ENCODE data around the gene FOLH1. TPM values are rescaled to one million over a fixed set of nuclear protein-coding genes. Genes with fewer than 3 reads are reported as not detected.
A peak's percentile ranks its signal among the peaks of the same experiment; 100 is the strongest.
"Not testable (repeated sequence)": the region's sequence is repeated elsewhere in the genome, so short reads cannot be mapped to it uniquely, and the experiment has no call there.

The FOLH1 gene
- not detected in 2 replicates for total RNA-seq
- long read RNA-seq = 0 reads

- no peaks in the 10 kb centered on the region for H3K4me1 Mint-ChIP-seq (ENCODE audit: low read depth)
- DNase-seq (ENCODE audit: low spot score, unreplicated experiment) = no peak
- H3K9me3 Mint-ChIP-seq (ENCODE audit: low read depth) = peaks cover 13% of the 10 kb centered on the region
- TF ChIP-seq, protein P1, sequence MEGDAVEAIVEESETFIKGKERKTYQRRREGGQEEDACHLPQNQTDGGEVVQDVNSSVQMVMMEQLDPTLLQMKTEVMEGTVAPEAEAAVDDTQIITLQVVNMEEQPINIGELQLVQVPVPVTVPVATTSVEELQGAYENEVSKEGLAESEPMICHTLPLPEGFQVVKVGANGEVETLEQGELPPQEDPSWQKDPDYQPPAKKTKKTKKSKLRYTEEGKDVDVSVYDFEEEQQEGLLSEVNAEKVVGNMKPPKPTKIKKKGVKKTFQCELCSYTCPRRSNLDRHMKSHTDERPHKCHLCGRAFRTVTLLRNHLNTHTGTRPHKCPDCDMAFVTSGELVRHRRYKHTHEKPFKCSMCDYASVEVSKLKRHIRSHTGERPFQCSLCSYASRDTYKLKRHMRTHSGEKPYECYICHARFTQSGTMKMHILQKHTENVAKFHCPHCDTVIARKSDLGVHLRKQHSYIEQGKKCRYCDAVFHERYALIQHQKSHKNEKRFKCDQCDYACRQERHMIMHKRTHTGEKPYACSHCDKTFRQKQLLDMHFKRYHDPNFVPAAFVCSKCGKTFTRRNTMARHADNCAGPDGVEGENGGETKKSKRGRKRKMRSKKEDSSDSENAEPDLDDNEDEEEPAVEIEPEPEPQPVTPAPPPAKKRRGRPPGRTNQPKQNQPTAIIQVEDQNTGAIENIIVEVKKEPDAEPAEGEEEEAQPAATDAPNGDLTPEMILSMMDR (IDR thresholded peaks at IDR 0.05; ENCODE audit: unreplicated experiment) = no peak
- H3K36me3 Mint-ChIP-seq (ENCODE audit: insufficient read depth) = peaks cover 1% of the 10 kb centered on the region
- no peak within 1 kb of the TSS for H3K27ac Mint-ChIP-seq
- H3K27me3 Mint-ChIP-seq = peaks cover 3% of the 10 kb centered on the region
- H3K4me3 Mint-ChIP-seq (ENCODE audit: low read depth) = peak within 1 kb of the TSS; percentile 42
These were observed at the start of gene FOLH1 for GRCh38 chr11:49208006-49208721. TSS of gene FOLH1 (minus strand) at chr11:49208602. CDS start at chr11:49208409, 193 bp downstream.

DNA sequence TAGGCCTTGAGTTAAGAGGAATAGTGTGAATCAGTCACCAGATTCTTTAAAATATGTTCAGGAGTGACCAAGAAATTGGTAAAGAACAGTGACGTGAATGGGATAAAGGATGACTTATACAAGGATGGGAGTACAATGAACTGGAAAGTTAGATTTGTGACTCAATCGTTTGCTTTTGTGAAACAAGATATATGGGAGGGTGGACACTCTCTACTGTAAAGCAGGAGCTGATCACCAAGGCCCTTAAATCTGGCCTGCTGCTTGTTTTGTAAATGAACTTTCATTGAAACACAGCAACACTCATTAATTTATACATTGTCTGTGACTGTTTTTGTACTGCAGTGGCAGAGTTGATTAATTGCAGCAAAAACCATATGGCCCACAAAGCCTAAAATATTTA is 46.7 kb upstream of the FOLH1 start:
- H3K9me3 Mint-ChIP-seq (ENCODE audit: low read depth); H3K27me3 Mint-ChIP-seq; H3K4me3 Mint-ChIP-seq (ENCODE audit: low read depth); H3K4me1 Mint-ChIP-seq (ENCODE audit: low read depth); H3K36me3 Mint-ChIP-seq (ENCODE audit: insufficient read depth); H3K27ac Mint-ChIP-seq; DNase-seq (ENCODE audit: low spot score, unreplicated experiment): not testable (repeated sequence)

GRCh38 chr11:49251212-49251611 is 42.8 kb upstream of the FOLH1 start:
- H3K4me3 Mint-ChIP-seq (ENCODE audit: low read depth); H3K27me3 Mint-ChIP-seq; H3K27ac Mint-ChIP-seq; H3K9me3 Mint-ChIP-seq (ENCODE audit: low read depth); H3K36me3 Mint-ChIP-seq (ENCODE audit: insufficient read depth); DNase-seq (ENCODE audit: low spot score, unreplicated experiment); H3K4me1 Mint-ChIP-seq (ENCODE audit: low read depth): not testable (repeated sequence)

DNA sequence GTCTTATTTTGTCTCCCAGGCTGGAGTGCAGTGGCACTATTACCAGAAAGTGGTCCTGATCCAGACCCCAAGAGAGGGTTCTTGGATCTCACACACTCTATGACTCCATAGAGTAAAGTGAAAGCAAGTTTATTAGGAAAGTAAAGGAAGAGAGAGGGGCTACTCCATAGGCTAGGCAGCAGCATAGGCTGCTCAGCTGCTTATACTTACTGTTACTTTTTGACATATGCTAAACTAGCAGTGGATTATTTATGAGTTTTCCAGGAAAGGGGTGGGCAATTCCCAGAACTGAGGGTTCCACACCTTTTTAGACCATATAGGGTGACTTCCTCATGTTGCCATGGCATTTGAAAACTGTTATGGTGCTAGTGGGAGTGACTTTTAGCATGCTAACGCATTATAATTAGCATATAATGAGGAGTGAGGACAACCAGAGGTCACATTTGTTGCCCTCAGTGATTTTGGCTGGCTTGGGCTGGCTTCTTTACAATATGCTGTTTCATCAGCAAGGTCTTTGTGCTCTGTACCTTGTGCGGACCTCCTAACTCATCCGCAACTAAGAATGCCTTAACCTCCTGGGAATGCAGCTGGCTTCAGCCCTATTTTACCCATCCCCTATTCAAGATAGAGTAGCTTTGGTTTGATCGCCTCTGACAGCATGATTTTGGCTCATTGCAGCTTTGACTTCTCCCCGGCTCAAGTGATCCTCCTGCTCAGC is 42.2 kb upstream of the FOLH1 start:
- not testable (repeated sequence) for H3K9me3 Mint-ChIP-seq (ENCODE audit: low read depth); H3K36me3 Mint-ChIP-seq (ENCODE audit: insufficient read depth); H3K27me3 Mint-ChIP-seq; H3K27ac Mint-ChIP-seq; DNase-seq (ENCODE audit: low spot score, unreplicated experiment); H3K4me1 Mint-ChIP-seq (ENCODE audit: low read depth); H3K4me3 Mint-ChIP-seq (ENCODE audit: low read depth)

DNA sequence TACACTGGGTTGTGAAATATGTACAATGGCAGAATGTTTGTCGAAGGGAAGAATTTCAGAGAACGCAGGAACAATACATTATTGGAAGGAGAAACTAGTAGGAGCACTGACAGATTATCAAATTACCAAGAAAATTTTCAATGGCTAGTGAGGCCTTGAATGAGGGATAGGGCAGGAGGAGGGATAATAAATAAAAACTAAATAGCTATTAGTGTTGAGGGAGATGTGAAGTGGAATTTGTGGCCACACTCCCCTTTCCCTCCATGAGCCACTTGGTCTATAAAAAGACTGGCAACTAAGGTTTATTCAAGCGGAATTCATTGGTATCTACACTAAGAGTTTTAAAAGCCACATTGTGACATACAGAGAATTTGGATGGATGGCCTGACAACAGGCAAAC is 41.0 kb upstream of the FOLH1 start:
- not testable (repeated sequence) for H3K27me3 Mint-ChIP-seq; H3K27ac Mint-ChIP-seq; H3K36me3 Mint-ChIP-seq (ENCODE audit: insufficient read depth); H3K4me1 Mint-ChIP-seq (ENCODE audit: low read depth); H3K9me3 Mint-ChIP-seq (ENCODE audit: low read depth); DNase-seq (ENCODE audit: low spot score, unreplicated experiment); H3K4me3 Mint-ChIP-seq (ENCODE audit: low read depth)

GRCh38 chr11:49233685-49234084 is 25.3 kb upstream of the FOLH1 start:
- H3K27me3 Mint-ChIP-seq; H3K4me1 Mint-ChIP-seq (ENCODE audit: low read depth); H3K4me3 Mint-ChIP-seq (ENCODE audit: low read depth); H3K27ac Mint-ChIP-seq; H3K36me3 Mint-ChIP-seq (ENCODE audit: insufficient read depth); H3K9me3 Mint-ChIP-seq (ENCODE audit: low read depth); DNase-seq (ENCODE audit: low spot score, unreplicated experiment): not testable (repeated sequence)

- DNase-seq (ENCODE audit: low spot score, unreplicated experiment); H3K27me3 Mint-ChIP-seq; H3K4me3 Mint-ChIP-seq (ENCODE audit: low read depth); H3K36me3 Mint-ChIP-seq (ENCODE audit: insufficient read depth); H3K4me1 Mint-ChIP-seq (ENCODE audit: low read depth); H3K27ac Mint-ChIP-seq; H3K9me3 Mint-ChIP-seq (ENCODE audit: low read depth): not testable (repeated sequence)
These were observed 24.6 kb upstream of the FOLH1 start for GRCh38 chr11:49233019-49233418.

GRCh38 chr11:49231725-49232124 is 23.3 kb upstream of the FOLH1 start:
- DNase-seq (ENCODE audit: low spot score, unreplicated experiment); H3K9me3 Mint-ChIP-seq (ENCODE audit: low read depth); H3K4me1 Mint-ChIP-seq (ENCODE audit: low read depth); H3K27ac Mint-ChIP-seq; H3K36me3 Mint-ChIP-seq (ENCODE audit: insufficient read depth); H3K4me3 Mint-ChIP-seq (ENCODE audit: low read depth); H3K27me3 Mint-ChIP-seq: not testable (repeated sequence)
- TF ChIP-seq, protein P1 (IDR thresholded peaks at IDR 0.05; ENCODE audit: unreplicated experiment) = peak; percentile 8
